ENCODE data around the gene SH3GL3. TPM values are rescaled to one million over a fixed set of nuclear protein-coding genes. Genes with fewer than 3 reads are reported as not detected.
A peak's percentile ranks its signal among the peaks of the same experiment; 100 is the strongest.

SH3GL3 gene
- total and polyA plus RNA-seq, 2 of the 13 experiments (the other 11 are each of a cell fraction or from before 2014, with no cell fraction given) = not detected

- BruUV-seq (replicated peaks) = no TSS peak
- CTCF ChIA-PET (ENCODE audit: low intra/inter-chr PET ratio, low total read pairs) = no interaction called here
- H3K9me3 ChIP-seq (ENCODE audit: low read length) = no peaks in the 10 kb centered on the region
- peaks cover 2 to 13% of the 10 kb centered on the region in 2 experiments; a peak in 2 of 5 replicates for H3K27me3 ChIP-seq (ENCODE audit: control insufficient read depth in 1 of 2, insufficient read depth in 2 of 2, low read length in 2 of 2)
- intact Hi-C loops (cut with micrococcal nuclease; ENCODE audit: unreplicated experiment) (no loop called here), in situ Hi-C loops (cut with HindIII; ENCODE audit: extremely low pct_ligation_motif_present, low pct_unique_long_range_greater_than_20kb) (no loop called here)
- H3K36me3 ChIP-seq (replicated peaks in 1 of 2; ENCODE audit: control insufficient read depth in 1 of 2, insufficient read depth in 2 of 2, low read length in 2 of 2) = no peaks in the 10 kb centered on the region
- ATAC-seq = no peak
- no peak for DNase-seq (ENCODE audit: low spot score)
- no peaks in the 10 kb centered on the region for H4K20me1 ChIP-seq (ENCODE audit: insufficient read depth, low read length)
- POLR2A ChIA-PET = no interaction called here
- no peak overlapping the region for H3K4me3 ChIP-seq (replicated peaks in 1 of 3; ENCODE audit: insufficient read depth in 1 of 3, low read depth in 2 of 3, low read length in 3 of 3)
- H3K4me1 ChIP-seq (ENCODE audit: insufficient read depth, low read length) = no peaks in the 10 kb centered on the region
- TF ChIP-seq SYNCRIP (IDR thresholded peaks at IDR 0.05; ENCODE audit: insufficient read depth, low read depth, low read length) = no peak
- TF ChIP-seq MAFF (IDR thresholded peaks at IDR 0.05; ENCODE audit: low read depth, low read length) = peak; percentile 42; the same call in 1 of the 2 replicates
- peak; percentile 54 to 60; a peak in 3 of 4 replicates for TF ChIP-seq MAFK (conservative IDR thresholded peaks at IDR 0.05 in 1 of 2, IDR thresholded peaks at IDR 0.05 in 1 of 2; ENCODE audit: low read length in 2 of 2)
- 17% methylated on average over 3 of the region's 3 CpGs for WGBS (ENCODE audit: low lambda C conversion rate)
- H3K79me2 ChIP-seq (ENCODE audit: insufficient read depth, low read length) = no peaks in the 10 kb centered on the region
- no peak overlapping the region for H3K9ac ChIP-seq (ENCODE audit: insufficient read depth, low read depth, low read length)
- no peak overlapping the region for H2AFZ ChIP-seq (ENCODE audit: low read length)
- no peak overlapping the region for H3K4me2 ChIP-seq (ENCODE audit: low read depth, low read length)
- FAIRE-seq = no peak
- no peak overlapping the region for H3K27ac ChIP-seq (ENCODE audit: extremely low read length, insufficient read depth, low read length)
These were observed 2.9 kb downstream of the SH3GL3 start for GRCh38 chr15:83449937-83450506.

GRCh38 chr15:83457149-83457548 is 10.0 kb downstream of the SH3GL3 start:
- H3K79me2 ChIP-seq (ENCODE audit: insufficient read depth, low read length) = no peaks in the 10 kb centered on the region
- no peak for ATAC-seq
- no peak overlapping the region for H2AFZ ChIP-seq (ENCODE audit: low read length)
- intact Hi-C loops (cut with micrococcal nuclease; ENCODE audit: unreplicated experiment) = no loop called here
- no peaks in the 10 kb centered on the region for H3K36me3 ChIP-seq (replicated peaks in 1 of 2; ENCODE audit: control insufficient read depth in 1 of 2, insufficient read depth in 2 of 2, low read length in 2 of 2)
- no peak overlapping the region for H3K4me3 ChIP-seq (replicated peaks in 1 of 3; ENCODE audit: insufficient read depth in 1 of 3, low read depth in 2 of 3, low read length in 3 of 3)
- H3K27me3 ChIP-seq (ENCODE audit: control insufficient read depth in 1 of 2, insufficient read depth in 2 of 2, low read length in 2 of 2) = peaks cover 0 to 1% of the 10 kb centered on the region in 2 experiments; a peak in 1 of 5 replicates
- in situ Hi-C loops (cut with HindIII; ENCODE audit: extremely low pct_ligation_motif_present, low pct_unique_long_range_greater_than_20kb) = no loop called here
- ChIA-PET CTCF (ENCODE audit: low intra/inter-chr PET ratio, low total read pairs) (no interaction called here), POLR2A (no interaction called here)
- no peak overlapping the region for H3K9ac ChIP-seq (ENCODE audit: insufficient read depth, low read depth, low read length)
- no peak overlapping the region for H3K27ac ChIP-seq (ENCODE audit: extremely low read length, insufficient read depth, low read length)
- DNase-seq (ENCODE audit: low spot score) = no peak
- no peak for FAIRE-seq
- H4K20me1 ChIP-seq (ENCODE audit: insufficient read depth, low read length) = no peaks in the 10 kb centered on the region
- no peak overlapping the region for H3K4me2 ChIP-seq (ENCODE audit: low read depth, low read length)
- no peaks in the 10 kb centered on the region for H3K9me3 ChIP-seq (ENCODE audit: low read length)
- BruUV-seq (replicated peaks) = no TSS peak
- 0% methylated on average over 1 of the region's 1 CpG for WGBS (ENCODE audit: low lambda C conversion rate)
- H3K4me1 ChIP-seq (ENCODE audit: insufficient read depth, low read length) = no peaks in the 10 kb centered on the region
- no peak for TF ChIP-seq ZBTB38 (CRISPR knock-in tag; IDR thresholded peaks at IDR 0.05)
- TF ChIP-seq PRPF4 (IDR thresholded peaks at IDR 0.05; ENCODE audit: low read depth, low read length, poor library complexity, severe bottlenecking) = no peak
- no peak for TF ChIP-seq ZNF574 (CRISPR knock-in tag; IDR thresholded peaks at IDR 0.05)
- TF ChIP-seq, protein P1, sequence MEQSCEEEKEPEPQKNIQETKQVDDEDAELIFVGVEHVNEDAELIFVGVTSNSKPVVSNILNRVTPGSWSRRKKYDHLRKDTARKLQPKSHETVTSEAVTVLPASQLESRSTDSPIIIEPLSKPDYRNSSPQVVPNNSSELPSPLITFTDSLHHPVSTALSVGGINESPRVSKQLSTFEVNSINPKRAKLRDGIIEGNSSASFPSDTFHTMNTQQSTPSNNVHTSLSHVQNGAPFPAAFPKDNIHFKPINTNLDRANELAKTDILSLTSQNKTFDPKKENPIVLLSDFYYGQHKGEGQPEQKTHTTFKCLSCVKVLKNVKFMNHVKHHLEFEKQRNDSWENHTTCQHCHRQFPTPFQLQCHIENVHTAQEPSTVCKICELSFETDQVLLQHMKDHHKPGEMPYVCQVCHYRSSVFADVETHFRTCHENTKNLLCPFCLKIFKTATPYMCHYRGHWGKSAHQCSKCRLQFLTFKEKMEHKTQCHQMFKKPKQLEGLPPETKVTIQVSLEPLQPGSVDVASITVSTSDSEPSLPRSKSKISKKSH (CRISPR knock-in tag; IDR thresholded peaks at IDR 0.05; ENCODE audit: borderline replicate concordance) = no peak
- no peak for TF ChIP-seq GPN1 (CRISPR knock-in tag; IDR thresholded peaks at IDR 0.05; ENCODE audit: borderline replicate concordance)
- no peak for TF ChIP-seq NR2C2 (CRISPR knock-in tag; IDR thresholded peaks at IDR 0.05; ENCODE audit: borderline replicate concordance)
- no peak for TF ChIP-seq RFXANK (CRISPR knock-in tag; IDR thresholded peaks at IDR 0.05)
- TF ChIP-seq RAD51 (IDR thresholded peaks at IDR 0.05; ENCODE audit: borderline replicate concordance) = no peak
- TF ChIP-seq, protein P2, sequence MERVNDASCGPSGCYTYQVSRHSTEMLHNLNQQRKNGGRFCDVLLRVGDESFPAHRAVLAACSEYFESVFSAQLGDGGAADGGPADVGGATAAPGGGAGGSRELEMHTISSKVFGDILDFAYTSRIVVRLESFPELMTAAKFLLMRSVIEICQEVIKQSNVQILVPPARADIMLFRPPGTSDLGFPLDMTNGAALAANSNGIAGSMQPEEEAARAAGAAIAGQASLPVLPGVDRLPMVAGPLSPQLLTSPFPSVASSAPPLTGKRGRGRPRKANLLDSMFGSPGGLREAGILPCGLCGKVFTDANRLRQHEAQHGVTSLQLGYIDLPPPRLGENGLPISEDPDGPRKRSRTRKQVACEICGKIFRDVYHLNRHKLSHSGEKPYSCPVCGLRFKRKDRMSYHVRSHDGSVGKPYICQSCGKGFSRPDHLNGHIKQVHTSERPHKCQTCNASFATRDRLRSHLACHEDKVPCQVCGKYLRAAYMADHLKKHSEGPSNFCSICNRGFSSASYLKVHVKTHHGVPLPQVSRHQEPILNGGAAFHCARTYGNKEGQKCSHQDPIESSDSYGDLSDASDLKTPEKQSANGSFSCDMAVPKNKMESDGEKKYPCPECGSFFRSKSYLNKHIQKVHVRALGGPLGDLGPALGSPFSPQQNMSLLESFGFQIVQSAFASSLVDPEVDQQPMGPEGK (CRISPR knock-in tag; IDR thresholded peaks at IDR 0.05) = no peak

All from HepG2 (cell line).